Measurements from ENCODE around the gene ARRB1.
"Not testable (repeated sequence)": the region's sequence is repeated elsewhere in the genome, so short reads cannot be mapped to it uniquely, and the experiment has no call there.

The ARRB1 gene

GRCh38 chr11:75351541-75351790, at the start of gene ARRB1:
Gene ARRB1 (minus strand): TSS chr11:75351661. CDS start chr11:75351607, 54 bp downstream.
- no peak for FAIRE-seq

GRCh38 chr11:75400146-75400865, 48.8 kb upstream of the ARRB1 start:
- no peak for FAIRE-seq

GRCh38 chr11:75399344-75400145, 48.1 kb upstream of the ARRB1 start, which contains the start of gene RPS3:
Gene RPS3 (plus strand): TSS chr11:75399518. CDS start chr11:75399548, 30 bp downstream.
- peak; percentile 39 for FAIRE-seq

- no peak for FAIRE-seq
Observed at GRCh38 chr11:75398906-75399305, 47.4 kb upstream of the ARRB1 start.

GRCh38 chr11:75394085-75394840, 42.8 kb upstream of the ARRB1 start:
- FAIRE-seq, result no peak

GRCh38 chr11:75389925-75390324, 38.5 kb upstream of the ARRB1 start:
- no peak for FAIRE-seq

GRCh38 chr11:75389276-75389605, 37.8 kb upstream of the ARRB1 start:
- FAIRE-seq, result no peak

GRCh38 chr11:75388386-75389275, 37.2 kb upstream of the ARRB1 start:
- peak; percentile 73 for FAIRE-seq

GRCh38 chr11:75387736-75388294, 36.4 kb upstream of the ARRB1 start:
- FAIRE-seq, result no peak

- no peak for FAIRE-seq
Observed at GRCh38 chr11:75386942-75387630, 35.6 kb upstream of the ARRB1 start.

- FAIRE-seq, result no peak
Observed at GRCh38 chr11:75384438-75385080, 33.1 kb upstream of the ARRB1 start.

GRCh38 chr11:75383246-75383645, 31.8 kb upstream of the ARRB1 start:
- FAIRE-seq, result no peak

- no peak for FAIRE-seq
Observed at GRCh38 chr11:75380716-75381420, 29.4 kb upstream of the ARRB1 start.

GRCh38 chr11:75380245-75380644, 28.8 kb upstream of the ARRB1 start:
- no peak for FAIRE-seq

GRCh38 chr11:75378776-75379175, 27.3 kb upstream of the ARRB1 start:
- not testable (repeated sequence) for FAIRE-seq

- no peak for FAIRE-seq
Observed at GRCh38 chr11:75376175-75376574, 24.7 kb upstream of the ARRB1 start.

- no peak for FAIRE-seq
Observed at GRCh38 chr11:75375626-75376025, 24.2 kb upstream of the ARRB1 start.

GRCh38 chr11:75374646-75375045, 23.2 kb upstream of the ARRB1 start:
- no peak for FAIRE-seq

- no peak for FAIRE-seq
Observed at GRCh38 chr11:75373201-75373600, 21.7 kb upstream of the ARRB1 start.
